GM18873 (cell line): Measurements from ENCODE around the gene OR2H2.

ENCODE experiments used
- ATAC-seq: cut with Tn5 transposase; IDR thresholded peaks from one replicate; pipeline ENCODE4 v1.9.1; 2021; ENCODE audit warnings: mild to moderate bottlenecking, moderate library complexity, moderate number of reproducible peaks; ENCODE audit not compliant: unreplicated experiment, low FRiP score

OR2H2 gene

GRCh38 chr6:29590218-29590808, 5.4 kb downstream of the OR2H2 start:
- ATAC-seq, result no peak

DNA sequence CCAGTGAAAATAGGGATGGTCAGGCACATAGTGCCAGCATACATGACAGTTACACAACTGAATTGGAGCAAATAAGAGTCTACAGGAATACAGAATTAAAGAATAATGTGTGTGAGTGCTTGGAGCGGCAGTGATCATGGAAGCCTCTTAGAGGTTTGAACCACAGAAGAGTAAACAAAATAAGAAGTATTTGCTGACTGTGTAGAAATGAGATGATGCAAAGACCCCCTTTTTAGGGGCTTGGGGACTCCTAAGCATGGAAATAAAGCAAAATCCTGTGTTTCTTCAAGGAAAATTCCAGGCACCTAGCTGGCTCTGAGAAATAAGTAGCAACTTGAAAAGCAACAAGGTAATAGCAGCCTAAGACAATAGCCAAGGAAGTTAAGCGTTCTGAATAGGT, 6.8 kb downstream of the OR2H2 start:
- no peak for ATAC-seq

GRCh38 chr6:29593199-29593855, 8.4 kb downstream of the OR2H2 start:
- no peak for ATAC-seq

GRCh38 chr6:29596381-29596900, 11.5 kb downstream of the OR2H2 start:
- ATAC-seq, result no peak

DNA sequence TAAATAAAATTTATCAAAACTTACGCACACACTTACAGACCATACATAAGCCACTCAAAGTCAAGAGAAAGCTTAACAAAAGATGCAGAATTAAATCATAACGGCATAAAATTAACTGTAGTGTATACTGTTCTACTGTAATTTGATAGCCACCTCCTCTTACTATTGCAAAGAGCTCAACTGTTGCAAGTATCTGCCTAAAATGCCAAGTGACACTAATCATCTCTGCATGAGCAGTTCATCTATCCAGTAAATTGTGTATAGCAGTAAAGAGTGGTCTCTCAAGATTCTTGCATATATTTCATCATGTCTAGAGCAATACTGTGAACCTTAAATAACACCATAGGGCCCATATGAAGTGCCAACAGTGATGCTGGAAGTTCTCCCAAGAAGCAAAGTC, 12.3 kb downstream of the OR2H2 start:
- ATAC-seq, result no peak

DNA sequence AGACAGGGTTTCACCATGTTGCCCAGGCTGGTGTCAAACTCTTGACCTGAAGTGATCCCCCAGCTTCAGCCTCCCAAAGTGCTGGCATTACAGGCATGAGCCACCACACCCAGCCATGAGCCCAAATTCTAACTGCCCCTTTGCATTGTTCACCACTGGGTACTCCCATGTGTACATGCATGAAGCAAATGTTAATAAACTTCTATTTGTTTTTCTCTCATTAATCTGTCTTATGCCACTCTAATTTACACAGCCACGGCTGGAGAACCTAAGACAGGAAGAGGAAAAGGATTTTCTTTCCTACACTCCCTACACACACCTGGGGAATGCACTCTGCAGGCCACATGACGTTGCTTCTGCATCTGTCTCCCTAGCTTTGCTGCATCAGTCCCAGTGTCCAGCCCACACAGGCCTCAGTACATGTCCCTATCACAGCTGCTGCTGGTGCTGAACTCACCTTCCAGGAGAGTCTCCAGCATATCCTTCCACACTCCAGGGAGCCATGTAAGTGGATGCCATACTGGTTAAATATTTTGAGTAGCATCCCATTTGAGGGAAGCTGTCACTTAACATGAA, 13.3 kb downstream of the OR2H2 start:
- no peak for ATAC-seq

DNA sequence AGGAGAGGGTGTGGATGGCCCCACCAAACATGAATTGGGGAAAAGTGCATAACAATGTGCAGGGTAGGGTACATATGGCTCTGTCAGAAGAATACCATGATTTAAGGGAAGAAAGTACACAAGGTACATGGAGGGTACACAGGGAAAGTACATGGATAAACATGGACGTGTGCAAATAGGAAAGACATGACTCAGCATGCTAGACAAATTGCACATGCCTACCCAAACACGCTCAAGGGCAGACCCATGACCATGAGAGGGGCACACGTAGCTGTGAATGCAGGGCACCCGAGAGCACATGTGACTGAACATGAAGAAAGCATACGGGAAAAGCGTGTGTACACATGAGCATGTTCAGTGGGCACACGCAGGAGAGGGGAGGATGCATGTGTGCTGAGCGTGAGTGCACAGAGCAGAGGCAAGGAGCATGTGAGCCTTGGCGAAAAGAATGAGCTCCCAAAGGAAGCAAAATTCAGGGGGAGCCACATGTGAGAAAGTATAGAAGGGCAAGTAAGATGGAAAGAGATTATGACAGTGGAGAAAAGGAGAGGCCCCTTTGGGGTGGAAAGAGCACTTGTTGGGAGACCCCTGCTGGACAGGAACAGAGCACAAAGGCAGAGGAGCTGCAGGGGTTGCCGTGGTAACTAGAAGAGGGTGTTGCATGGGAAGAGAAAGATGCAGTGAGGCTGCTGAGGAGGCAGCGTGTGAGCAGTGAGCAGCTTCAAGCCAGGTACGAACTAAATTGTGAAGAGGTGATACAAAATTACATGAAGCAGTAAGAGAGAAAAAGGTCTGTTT, 17.8 kb downstream of the OR2H2 start:
- ATAC-seq, result no peak

- no peak for ATAC-seq
Observed at GRCh38 chr6:29603456-29603855, 18.5 kb downstream of the OR2H2 start.

GRCh38 chr6:29603930-29604329, 19.0 kb downstream of the OR2H2 start:
- ATAC-seq, result no peak

DNA sequence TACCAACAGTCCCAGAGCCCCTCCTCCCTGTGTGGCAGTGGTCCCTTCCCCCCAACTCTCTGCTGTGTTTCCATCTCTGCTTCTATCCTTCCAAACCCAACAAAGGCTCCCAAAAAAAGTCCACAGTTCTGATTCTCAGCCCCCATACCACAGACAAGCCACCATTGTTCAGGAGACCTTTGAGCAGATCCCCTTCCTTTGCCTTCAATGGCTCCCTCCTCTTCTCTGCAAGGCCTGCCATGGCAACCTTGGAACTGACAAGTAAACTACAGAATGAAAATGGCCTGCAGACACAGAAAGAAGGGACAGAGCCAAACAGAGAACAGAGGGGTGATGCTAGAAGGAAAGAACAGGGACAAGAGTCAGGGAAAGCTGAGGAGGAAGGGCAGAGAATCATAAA, 23.2 kb downstream of the OR2H2 start:
- no peak for ATAC-seq

GRCh38 chr6:29610540-29610939, 25.6 kb downstream of the OR2H2 start:
- no peak for ATAC-seq

DNA sequence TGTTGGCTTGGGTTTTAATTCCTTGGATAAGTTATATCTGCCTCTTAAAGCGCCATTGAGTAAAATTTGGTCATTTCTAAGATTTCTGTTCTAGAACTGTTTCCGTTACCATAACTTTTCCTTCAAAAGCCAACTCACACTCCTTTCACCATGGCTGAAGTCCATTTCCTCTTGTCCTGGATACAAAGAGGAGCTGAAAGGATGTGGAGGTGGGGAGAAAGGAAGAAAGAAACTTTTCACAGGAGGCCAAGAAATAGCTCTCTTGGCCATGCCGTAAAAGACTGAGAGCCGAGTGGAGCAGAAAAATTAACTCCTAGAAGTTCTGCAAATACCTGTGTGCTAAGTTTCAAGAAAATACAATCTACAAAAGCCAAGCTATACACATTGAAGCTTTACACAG, 26.5 kb downstream of the OR2H2 start:
- ATAC-seq, result no peak

DNA sequence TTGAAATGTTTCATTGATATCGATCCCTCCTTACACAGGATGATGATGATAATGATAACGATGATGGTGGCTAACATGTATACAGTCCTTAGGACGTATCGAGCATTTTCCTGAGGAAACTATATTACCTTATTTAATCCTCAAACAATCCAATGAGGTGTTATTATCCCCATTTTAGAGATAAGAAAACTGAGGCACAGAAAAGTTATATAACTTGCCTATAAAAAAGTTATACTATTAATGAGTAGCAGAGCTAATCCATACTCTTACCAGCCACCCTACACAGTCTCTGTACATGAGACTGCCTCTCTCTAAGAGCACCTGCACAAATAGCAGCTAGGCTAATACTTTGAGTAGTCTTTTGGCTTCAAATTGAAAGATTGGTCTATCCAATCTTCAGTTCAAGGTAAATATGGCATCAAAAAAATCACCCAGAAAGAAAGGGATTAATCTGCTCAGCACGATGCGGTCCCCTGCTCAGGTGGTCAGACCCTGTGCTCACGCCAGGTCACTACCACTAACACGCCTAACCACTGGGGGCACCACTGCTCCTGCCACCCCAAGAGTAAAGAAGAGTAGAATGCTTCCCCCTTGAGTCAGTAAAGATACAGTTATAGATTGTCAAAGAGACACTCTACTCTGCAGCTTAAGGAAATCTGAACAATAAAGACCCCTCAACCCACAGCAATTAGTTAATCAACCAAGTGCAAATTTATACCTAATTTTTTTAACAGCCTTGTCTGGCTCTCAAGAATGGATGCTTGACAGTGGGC, 33.0 kb downstream of the OR2H2 start:
- no peak for ATAC-seq

GRCh38 chr6:29619578-29620160, 34.7 kb downstream of the OR2H2 start:
- ATAC-seq, result no peak

- ATAC-seq, result no peak
Observed at GRCh38 chr6:29620630-29621029, 35.7 kb downstream of the OR2H2 start.

DNA sequence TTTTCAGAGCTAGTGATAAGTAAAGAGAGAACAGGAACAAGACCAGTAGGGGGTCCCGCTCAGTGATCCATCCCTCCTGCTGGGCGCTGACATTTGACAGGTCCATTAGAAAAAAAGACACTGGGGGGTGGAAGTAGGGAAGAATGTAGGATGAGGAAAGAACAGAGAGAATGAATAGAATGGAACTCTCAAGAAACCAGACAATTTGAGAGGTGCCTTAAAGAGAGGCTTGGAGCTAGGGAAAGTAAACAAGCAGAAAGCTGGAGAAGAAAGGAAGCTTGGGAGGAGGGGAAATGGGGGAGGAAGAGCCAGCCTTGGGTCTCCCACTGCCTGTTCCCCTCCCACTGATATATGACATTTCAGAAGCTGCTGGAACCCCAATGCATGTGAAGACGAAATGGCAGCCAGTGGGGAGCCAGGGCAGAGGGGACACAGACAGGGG, 39.6 kb downstream of the OR2H2 start:
- ATAC-seq, result no peak

GRCh38 chr6:29625337-29625930, 40.5 kb downstream of the OR2H2 start:
- ATAC-seq, result no peak

DNA sequence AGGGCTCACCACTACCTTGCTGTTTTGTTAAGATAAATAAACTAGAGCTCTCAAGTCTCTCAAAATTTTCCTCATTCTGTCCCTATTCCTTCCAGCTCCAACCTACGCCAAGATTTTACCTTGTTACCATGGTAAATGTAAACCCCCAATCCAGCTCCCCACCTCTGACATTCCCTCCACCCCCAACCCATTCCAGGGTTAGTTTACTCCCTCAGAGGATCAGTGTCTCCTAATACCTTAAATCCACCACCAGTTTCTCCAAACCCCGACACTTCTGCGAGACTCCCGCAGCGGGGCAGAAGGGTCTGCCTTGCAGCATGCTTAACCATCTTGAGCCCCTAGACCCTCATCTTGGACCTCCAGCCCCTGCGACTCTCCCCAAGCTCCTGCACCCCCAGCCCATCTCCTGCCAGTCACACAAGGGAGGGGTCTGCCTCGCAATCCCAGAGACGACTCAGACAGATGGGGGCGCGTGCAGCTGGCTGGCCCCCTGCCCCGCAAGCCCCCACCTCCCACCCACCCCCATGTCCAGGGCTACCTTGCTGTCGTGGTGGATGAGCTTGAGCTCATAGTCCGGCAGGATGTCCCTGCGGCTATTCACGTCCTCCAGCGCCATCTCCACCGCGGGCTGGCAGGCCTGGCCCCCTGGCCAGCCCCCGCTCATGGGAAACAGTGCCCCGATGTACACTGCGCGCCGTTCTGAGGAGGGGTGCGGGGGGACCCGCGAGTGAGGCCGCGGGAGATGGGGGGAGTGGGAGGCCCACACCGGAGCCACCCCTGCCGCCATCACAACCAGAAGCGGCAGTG, 42.2 kb downstream of the OR2H2 start:
- ATAC-seq, result no peak
